Measurements from ENCODE around the gene HLA-C.

Gene HLA-C

DNA sequence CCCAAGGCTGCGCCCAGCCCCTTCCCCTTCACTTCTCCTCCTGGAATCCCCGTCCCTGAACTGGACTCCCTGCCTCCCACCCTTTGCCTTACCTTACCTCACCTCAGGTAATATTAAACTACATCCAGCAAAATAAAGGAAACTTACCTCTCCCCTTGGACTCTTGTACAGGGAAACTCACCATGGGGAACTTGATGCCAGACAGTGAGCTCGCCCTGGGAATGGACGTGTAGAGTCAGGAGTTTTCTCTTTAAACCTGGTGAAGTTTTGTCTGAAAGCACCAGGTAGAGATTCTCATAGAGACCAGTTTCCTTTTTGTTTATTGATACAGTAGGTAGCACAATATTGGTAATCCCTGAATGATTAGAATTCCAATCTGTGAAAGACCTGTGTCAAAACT lies 544 bp upstream of the HLA-C start:
- peak; percentile 37 for DNase-seq (ENCODE audit: low spot score)
- TF ChIP-seq, protein P1, sequence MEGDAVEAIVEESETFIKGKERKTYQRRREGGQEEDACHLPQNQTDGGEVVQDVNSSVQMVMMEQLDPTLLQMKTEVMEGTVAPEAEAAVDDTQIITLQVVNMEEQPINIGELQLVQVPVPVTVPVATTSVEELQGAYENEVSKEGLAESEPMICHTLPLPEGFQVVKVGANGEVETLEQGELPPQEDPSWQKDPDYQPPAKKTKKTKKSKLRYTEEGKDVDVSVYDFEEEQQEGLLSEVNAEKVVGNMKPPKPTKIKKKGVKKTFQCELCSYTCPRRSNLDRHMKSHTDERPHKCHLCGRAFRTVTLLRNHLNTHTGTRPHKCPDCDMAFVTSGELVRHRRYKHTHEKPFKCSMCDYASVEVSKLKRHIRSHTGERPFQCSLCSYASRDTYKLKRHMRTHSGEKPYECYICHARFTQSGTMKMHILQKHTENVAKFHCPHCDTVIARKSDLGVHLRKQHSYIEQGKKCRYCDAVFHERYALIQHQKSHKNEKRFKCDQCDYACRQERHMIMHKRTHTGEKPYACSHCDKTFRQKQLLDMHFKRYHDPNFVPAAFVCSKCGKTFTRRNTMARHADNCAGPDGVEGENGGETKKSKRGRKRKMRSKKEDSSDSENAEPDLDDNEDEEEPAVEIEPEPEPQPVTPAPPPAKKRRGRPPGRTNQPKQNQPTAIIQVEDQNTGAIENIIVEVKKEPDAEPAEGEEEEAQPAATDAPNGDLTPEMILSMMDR (IDR thresholded peaks at IDR 0.05; ENCODE audit: extremely low read depth, insufficient read depth, missing control alignments): no peak
- in situ Hi-C loops (cut with MboI; ENCODE audit: low pct_unique_long_range_greater_than_20kb, low sequenced_read_pairs, unreplicated experiment): no loop called here

DNA sequence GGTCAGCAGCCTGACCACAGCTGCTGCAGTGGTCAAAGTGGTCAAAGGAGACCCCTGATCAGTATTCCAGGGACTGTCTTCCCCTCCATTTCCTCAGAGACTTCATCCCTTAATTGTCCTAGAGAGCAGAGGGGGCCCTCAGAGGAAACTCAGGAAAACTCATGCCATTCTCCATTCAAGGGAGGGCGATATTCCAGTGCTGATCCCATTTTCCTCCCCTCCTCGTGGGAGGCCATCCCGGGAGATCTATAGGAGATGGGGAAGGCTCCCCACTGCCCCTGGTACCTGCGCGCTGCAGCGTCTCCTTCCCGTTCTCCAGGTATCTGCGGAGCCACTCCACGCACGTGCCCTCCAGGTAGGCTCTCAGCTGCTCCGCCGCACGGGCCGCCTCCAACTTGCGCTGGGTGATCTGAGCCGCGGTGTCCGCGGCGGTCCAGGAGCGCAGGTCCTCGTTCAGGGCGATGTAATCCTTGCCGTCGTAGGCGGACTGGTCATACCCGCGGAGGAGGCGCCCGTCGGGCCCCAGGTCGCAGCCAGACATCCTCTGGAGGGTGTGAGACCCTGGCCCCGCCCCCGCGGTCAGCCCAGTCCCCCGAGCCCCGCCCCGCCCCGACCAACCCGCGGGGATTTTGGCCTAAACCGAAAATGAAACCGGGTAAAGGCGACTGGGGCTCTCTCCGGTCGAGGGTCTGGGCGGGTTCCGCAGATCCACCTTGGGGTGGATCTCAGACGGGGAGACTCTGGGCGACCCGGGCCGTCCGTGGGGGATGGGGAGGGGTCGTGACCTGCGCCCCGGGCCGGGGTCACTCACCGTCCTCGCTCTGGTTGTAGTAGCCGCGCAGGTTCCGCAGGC lies 878 bp downstream of the HLA-C start:
- TF ChIP-seq, protein P1 (IDR thresholded peaks at IDR 0.05; ENCODE audit: extremely low read depth, insufficient read depth, missing control alignments): no peak
- DNase-seq (ENCODE audit: low spot score): peak; percentile 17
- in situ Hi-C loops (cut with MboI; ENCODE audit: low pct_unique_long_range_greater_than_20kb, low sequenced_read_pairs, unreplicated experiment): no loop called here

DNA sequence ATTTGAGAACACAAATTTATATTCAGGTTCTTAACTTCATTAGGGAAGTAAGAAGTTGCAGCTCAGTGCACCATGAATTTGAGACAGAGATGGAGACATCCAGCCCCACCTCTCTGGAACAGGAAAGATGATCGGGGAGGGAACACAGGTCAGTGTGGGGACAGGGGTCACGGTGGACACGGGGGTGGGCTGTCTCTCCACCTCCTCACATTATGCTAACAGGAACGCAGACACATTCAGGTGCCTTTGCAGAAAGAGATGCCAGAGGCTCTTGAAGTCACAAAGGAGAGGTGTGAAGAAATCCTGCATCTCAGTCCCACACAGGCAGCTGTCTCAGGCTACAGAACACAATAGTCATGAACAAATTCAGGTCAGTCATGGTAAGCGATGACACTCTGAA lies 3.1 kb downstream of the HLA-C start:
- TF ChIP-seq, protein P1 (IDR thresholded peaks at IDR 0.05; ENCODE audit: extremely low read depth, insufficient read depth, missing control alignments): no peak
- no peak for DNase-seq (ENCODE audit: low spot score)

DNA sequence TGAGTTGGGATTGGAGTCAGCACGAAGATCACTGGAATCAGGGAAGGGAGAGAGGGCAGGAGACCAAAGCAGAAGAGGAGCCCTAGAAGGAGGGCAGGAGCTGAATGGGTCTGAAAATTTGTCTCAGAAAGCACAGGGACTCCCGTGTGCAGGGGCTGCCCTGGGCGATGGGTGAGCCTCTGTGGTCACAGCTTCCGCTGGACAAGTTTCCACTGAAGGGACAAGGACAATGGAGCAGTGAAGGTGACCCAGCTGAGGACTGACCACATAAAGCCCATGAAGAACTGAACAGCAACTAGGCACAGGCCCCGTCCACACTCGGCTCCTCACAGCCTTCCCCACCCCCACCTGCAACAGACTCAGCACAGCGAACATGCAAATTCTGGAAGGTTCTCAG lies 3.5 kb downstream of the HLA-C start:
- in situ Hi-C loops (cut with MboI; ENCODE audit: low pct_unique_long_range_greater_than_20kb, low sequenced_read_pairs, unreplicated experiment): loop anchor here (5.0 kb wide), 1 partner anchor 84 kb away; no protein-coding TSS in a partner anchor
- no peak for DNase-seq (ENCODE audit: low spot score)
- TF ChIP-seq, protein P1 (IDR thresholded peaks at IDR 0.05; ENCODE audit: extremely low read depth, insufficient read depth, missing control alignments): no peak

More for the DNA sequence above, 3.1 kb downstream of the HLA-C start:
- in situ Hi-C loops (cut with MboI; ENCODE audit: low pct_unique_long_range_greater_than_20kb, low sequenced_read_pairs, unreplicated experiment): loop anchor here (5.0 kb wide), 1 partner anchor 83 kb away; no protein-coding TSS in a partner anchor

DNA sequence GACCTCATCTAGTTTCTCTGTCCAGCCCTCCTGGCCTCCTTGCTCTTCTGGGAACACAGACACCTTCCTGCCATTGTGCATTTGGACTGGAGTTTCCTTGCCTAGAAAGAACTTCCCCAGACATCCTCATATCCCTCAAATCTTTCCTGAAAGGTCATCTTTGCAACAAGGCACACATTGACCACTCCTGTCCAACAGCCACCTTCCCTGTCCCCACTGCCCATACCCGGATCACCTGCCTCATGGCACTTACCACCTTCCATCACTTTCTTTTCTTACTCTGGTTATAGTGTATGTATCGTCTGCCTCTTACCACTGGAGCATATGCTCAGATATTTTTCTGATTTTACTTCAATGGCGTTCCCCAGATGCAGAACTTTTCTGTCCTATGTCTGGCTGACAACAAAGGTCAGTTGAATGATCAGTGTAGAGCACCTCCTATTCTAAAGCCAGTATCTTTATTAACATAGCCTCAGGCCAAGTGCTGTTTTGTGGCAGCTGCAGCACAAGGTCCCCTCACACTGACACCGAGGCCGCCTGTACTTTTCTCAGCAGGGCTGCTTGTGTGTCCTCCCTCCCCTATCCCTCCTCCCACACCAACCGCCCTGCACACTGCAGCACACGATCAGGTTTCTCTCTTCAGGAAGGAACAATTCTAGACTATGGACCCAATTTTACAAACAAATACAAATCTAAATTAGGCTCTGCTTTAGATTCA lies 4.1 kb downstream of the HLA-C start:
- TF ChIP-seq, protein P1 (IDR thresholded peaks at IDR 0.05; ENCODE audit: extremely low read depth, insufficient read depth, missing control alignments): no peak
- in situ Hi-C loops (cut with MboI; ENCODE audit: low pct_unique_long_range_greater_than_20kb, low sequenced_read_pairs, unreplicated experiment): loop anchor here (5.0 kb wide), 1 partner anchor 84 kb away; no protein-coding TSS in a partner anchor
- DNase-seq (ENCODE audit: low spot score): no peak

DNA sequence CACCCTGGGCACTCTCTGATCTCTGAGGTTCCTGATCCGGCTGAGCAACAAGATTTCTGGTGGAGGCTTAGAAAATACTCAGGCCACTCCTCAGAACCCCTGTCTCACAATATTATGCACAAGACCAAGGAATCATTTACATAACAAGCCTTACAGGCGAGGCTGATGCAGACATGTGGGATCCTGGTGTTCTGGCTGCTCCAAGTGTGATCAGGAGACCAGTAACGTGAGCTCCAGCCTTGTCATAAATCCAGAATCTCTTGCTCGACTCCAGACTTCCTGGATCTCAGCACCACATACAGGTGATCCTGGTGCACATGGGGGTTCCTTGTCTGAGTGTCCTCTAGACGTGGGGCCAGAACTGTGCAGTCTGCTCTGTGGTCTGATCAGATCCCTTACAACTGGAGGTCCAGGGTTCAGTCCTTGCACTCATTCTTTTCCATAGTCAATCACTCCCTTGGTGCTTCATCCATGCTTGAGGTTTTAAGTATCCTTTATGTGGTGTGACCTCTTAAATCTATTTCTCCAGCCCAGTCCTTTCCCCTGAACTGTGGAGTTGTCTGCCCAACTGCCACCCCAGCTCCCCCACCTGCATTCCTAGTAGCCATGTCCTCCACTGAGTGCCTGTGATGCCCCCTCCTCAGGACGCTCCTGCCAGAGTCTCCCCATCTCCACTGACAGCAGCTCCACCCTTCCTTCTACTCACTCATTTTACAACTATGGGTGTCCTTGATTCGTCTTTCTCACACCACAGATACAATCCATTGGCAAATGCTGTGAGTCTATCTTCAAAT lies 5.1 kb downstream of the HLA-C start:
- in situ Hi-C loops (cut with MboI; ENCODE audit: low pct_unique_long_range_greater_than_20kb, low sequenced_read_pairs, unreplicated experiment): loop anchor here (5.0 kb wide), 1 partner anchor 86 kb away; no protein-coding TSS in a partner anchor
- TF ChIP-seq, protein P1 (IDR thresholded peaks at IDR 0.05; ENCODE audit: extremely low read depth, insufficient read depth, missing control alignments): no peak
- DNase-seq (ENCODE audit: low spot score): no peak

Data from GM13977 (cell line).